ENCODE data around the gene USP54.
"Not testable (repeated sequence)": the region's sequence is repeated elsewhere in the genome, so short reads cannot be mapped to it uniquely, and the experiment has no call there.

USP54 gene

GRCh38 chr10:73584737-73585136, 6.4 kb downstream of the USP54 start:
- TF ChIP-seq CTCF (IDR thresholded peaks at IDR 0.05; ENCODE audit: insufficient read depth, low read length, poor library complexity, severe bottlenecking): no peak
- no peak overlapping the region for H3K4me3 ChIP-seq (replicated peaks; ENCODE audit: low read depth, low read length)
- DNase-seq (ENCODE audit: extremely low read depth, insufficient read length): no peak
- no peaks in the 10 kb centered on the region for H3K27me3 ChIP-seq (replicated peaks; ENCODE audit: control insufficient read depth, insufficient read depth, low read length)
- no peaks in the 10 kb centered on the region for H3K36me3 ChIP-seq (ENCODE audit: control insufficient read depth, insufficient read depth, low read length)

GRCh38 chr10:73581918-73582317, 9.2 kb downstream of the USP54 start:
- Histone ChIP-seq H3K36me3 (ENCODE audit: control insufficient read depth, insufficient read depth, low read length) (no peaks in the 10 kb centered on the region), H3K27me3 (replicated peaks; ENCODE audit: control insufficient read depth, insufficient read depth, low read length) (no peaks in the 10 kb centered on the region), H3K4me3 (replicated peaks; ENCODE audit: low read depth, low read length) (no peak overlapping the region)
- DNase-seq (ENCODE audit: extremely low read depth, insufficient read length): no peak
- TF ChIP-seq CTCF (IDR thresholded peaks at IDR 0.05; ENCODE audit: insufficient read depth, low read length, poor library complexity, severe bottlenecking): no peak

GRCh38 chr10:73578927-73579326, 12.2 kb downstream of the USP54 start:
- not testable (repeated sequence) for DNase-seq (ENCODE audit: extremely low read depth, insufficient read length); H3K4me3 ChIP-seq (replicated peaks; ENCODE audit: low read depth, low read length); H3K36me3 ChIP-seq (ENCODE audit: control insufficient read depth, insufficient read depth, low read length); H3K27me3 ChIP-seq (replicated peaks; ENCODE audit: control insufficient read depth, insufficient read depth, low read length)

- Histone ChIP-seq H3K36me3 (ENCODE audit: control insufficient read depth, insufficient read depth, low read length) (no peaks in the 10 kb centered on the region), H3K27me3 (replicated peaks; ENCODE audit: control insufficient read depth, insufficient read depth, low read length) (no peaks in the 10 kb centered on the region), H3K4me3 (replicated peaks; ENCODE audit: low read depth, low read length) (no peak overlapping the region)
- DNase-seq (ENCODE audit: extremely low read depth, insufficient read length): no peak
- TF ChIP-seq CTCF (IDR thresholded peaks at IDR 0.05; ENCODE audit: insufficient read depth, low read length, poor library complexity, severe bottlenecking): no peak
Measured at GRCh38 chr10:73577788-73578187, 13.4 kb downstream of the USP54 start.

- H3K4me3 ChIP-seq (replicated peaks; ENCODE audit: low read depth, low read length): no peak overlapping the region
- no peaks in the 10 kb centered on the region for H3K27me3 ChIP-seq (replicated peaks; ENCODE audit: control insufficient read depth, insufficient read depth, low read length)
- TF ChIP-seq CTCF (IDR thresholded peaks at IDR 0.05; ENCODE audit: insufficient read depth, low read length, poor library complexity, severe bottlenecking): no peak
- DNase-seq (ENCODE audit: extremely low read depth, insufficient read length): no peak
- H3K36me3 ChIP-seq (ENCODE audit: control insufficient read depth, insufficient read depth, low read length): no peaks in the 10 kb centered on the region
Measured at GRCh38 chr10:73576890-73577591, 14.1 kb downstream of the USP54 start.

GRCh38 chr10:73576178-73576889, 14.8 kb downstream of the USP54 start:
- Histone ChIP-seq H3K4me3 (replicated peaks; ENCODE audit: low read depth, low read length) (no peak overlapping the region), H3K36me3 (ENCODE audit: control insufficient read depth, insufficient read depth, low read length) (no peaks in the 10 kb centered on the region), H3K27me3 (replicated peaks; ENCODE audit: control insufficient read depth, insufficient read depth, low read length) (no peaks in the 10 kb centered on the region)
- no peak for DNase-seq (ENCODE audit: extremely low read depth, insufficient read length)
- no peak for TF ChIP-seq CTCF (IDR thresholded peaks at IDR 0.05; ENCODE audit: insufficient read depth, low read length, poor library complexity, severe bottlenecking)

GRCh38 chr10:73567025-73567424, 24.1 kb downstream of the USP54 start:
- not testable (repeated sequence) for H3K4me3 ChIP-seq (replicated peaks; ENCODE audit: low read depth, low read length); DNase-seq (ENCODE audit: extremely low read depth, insufficient read length); H3K36me3 ChIP-seq (ENCODE audit: control insufficient read depth, insufficient read depth, low read length); H3K27me3 ChIP-seq (replicated peaks; ENCODE audit: control insufficient read depth, insufficient read depth, low read length)

Measured in GM06990 (cell line).